Measurements from ENCODE around the gene TEN1. TPM values are rescaled to one million over a fixed set of nuclear protein-coding genes. Genes with fewer than 3 reads are reported as not detected.

Gene TEN1
- total and polyA plus RNA-seq, 2 of the 4 experiments (the other 2 are of a cell fraction) = 14.7 to 17.9 TPM

DNA sequence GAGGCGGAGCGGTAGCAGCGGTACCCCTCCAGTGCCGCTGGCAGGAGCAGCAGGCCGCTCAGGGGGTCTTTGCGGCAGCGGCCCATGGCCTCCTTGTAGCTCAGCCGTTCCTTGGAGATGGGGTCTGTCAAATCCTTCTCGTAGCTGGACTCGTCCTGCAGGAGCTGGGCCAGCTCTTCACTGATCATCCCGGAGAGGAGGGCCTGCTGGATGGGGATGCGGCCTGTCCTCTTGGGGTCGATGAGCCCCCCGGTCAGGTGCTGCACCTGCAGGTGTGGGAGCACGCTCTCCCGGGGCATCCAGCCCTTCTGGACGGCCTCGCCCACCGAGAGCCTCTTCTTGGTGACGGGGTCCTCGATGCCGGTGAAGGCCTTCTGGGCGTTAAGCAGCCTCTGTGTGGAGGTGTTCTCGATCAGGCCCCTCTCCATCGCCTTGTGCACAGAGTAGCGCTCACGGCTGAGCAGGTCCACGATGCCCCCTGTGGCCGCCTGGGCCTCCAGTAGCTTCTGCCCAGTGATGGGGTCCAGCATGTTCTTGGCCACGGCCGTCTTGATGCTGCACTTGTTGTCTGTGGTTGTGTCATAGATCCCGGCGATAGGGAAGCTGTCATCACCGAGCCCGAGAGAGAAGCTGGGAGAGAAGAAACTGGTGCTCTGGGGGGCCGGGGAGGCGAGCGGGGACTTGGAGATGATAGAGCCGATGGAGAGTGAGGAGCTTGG lies 28.2 kb downstream of the TEN1 start (continued):
- no peak for TF ChIP-seq CEBPB (IDR thresholded peaks at IDR 0.05; ENCODE audit: low read depth, low read length)
- TF ChIP-seq POLR2A (IDR thresholded peaks at IDR 0.05; ENCODE audit: low read depth, low read length) = no peak
- TF ChIP-seq RAD21 (IDR thresholded peaks at IDR 0.05; ENCODE audit: low read length) = no peak
- TF ChIP-seq MAFK (IDR thresholded peaks at IDR 0.05; ENCODE audit: low read depth, low read length) = no peak
- TF ChIP-seq FOS (IDR thresholded peaks at IDR 0.05; ENCODE audit: low read depth, low read length) = no peak
- TF ChIP-seq MXI1 (IDR thresholded peaks at IDR 0.05; ENCODE audit: borderline replicate concordance, low read depth, low read length) = no peak

DNA sequence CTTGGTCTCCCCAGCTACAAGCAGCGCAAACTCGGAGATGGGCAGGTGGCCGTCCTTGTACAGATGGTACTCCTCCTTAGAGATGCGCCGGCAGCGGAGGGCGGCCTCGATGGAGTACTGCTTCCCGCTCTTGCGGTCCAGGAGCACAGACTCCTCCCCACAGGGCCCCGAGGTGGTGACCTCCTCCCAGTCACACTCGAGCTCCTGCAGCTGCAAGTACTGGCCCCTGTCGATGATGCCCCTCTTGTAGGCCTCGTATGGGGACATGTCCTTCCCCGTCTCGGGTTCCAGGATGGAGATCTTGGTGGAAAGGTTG lies 28.8 kb downstream of the TEN1 start:
- ChIA-PET CTCF (no interaction called here), POLR2A (ENCODE audit: unreplicated experiment) (no interaction called here)
- dilution Hi-C loops (cut with HindIII; ENCODE audit: low sequenced_read_pairs, unreplicated experiment) (no loop called here), intact Hi-C loops (cut with micrococcal nuclease) (loop anchor here (5.0 kb wide), 1 partner anchor 289 kb away; no protein-coding TSS in a partner anchor), in situ Hi-C loops (cut with MboI; ENCODE audit: low sequenced_read_pairs) (loop anchor here (5.0 kb wide), 1 partner anchor 96 kb away; no protein-coding TSS in a partner anchor)
- Histone ChIP-seq H2BK15ac (ENCODE audit: low read depth, low read length) (no peak overlapping the region), H4K5ac (ENCODE audit: low read depth, low read length) (no peak overlapping the region), H3K9me1 (ENCODE audit: insufficient read depth, low read length) (no peaks in the 10 kb centered on the region), H3K4me2 (ENCODE audit: low read depth, low read length) (no peak overlapping the region), H3K27ac (ENCODE audit: insufficient read depth, low read length) (no peak overlapping the region), H3K4me3 (ENCODE audit: insufficient read depth, low read depth, low read length) (no peak overlapping the region), H3K4me1 (ENCODE audit: control insufficient read depth, insufficient read depth, low read length) (peaks cover 7% of the 10 kb centered on the region), H3K14ac (replicated peaks; ENCODE audit: low read depth, low read length) (no peak overlapping the region), H2AFZ (replicated peaks; ENCODE audit: low read length, poor library complexity) (no peak overlapping the region), H4K8ac (ENCODE audit: low read depth in 2 of 2, low read length in 2 of 2) (no peak overlapping the region), H3K9me3 (ENCODE audit: control insufficient read depth, insufficient read depth, low read length) (no peaks in the 10 kb centered on the region), H2BK5ac (ENCODE audit: low read depth, low read length, poor library complexity, severe bottlenecking) (no peak overlapping the region), H4K91ac (ENCODE audit: insufficient read depth, low read depth, low read length) (no peak overlapping the region), H3K23ac (ENCODE audit: low read depth, low read length) (no peak overlapping the region), H2BK20ac (ENCODE audit: low read depth, low read length) (no peak overlapping the region), H3K4ac (ENCODE audit: low read depth, low read length) (no peak overlapping the region), H3K79me1 (ENCODE audit: low read depth in 1 of 2, low read length in 2 of 2) (peaks cover 0 to 3% of the 10 kb centered on the region in 2 experiments; a peak in 1 of 4 replicates), H3K36me3 (ENCODE audit: control insufficient read depth, insufficient read depth, low read length) (no peaks in the 10 kb centered on the region), H4K20me1 (ENCODE audit: insufficient read depth, low read length) (no peaks in the 10 kb centered on the region), H3K27me3 (ENCODE audit: control insufficient read depth, insufficient read depth, low read length) (no peaks in the 10 kb centered on the region), H2AK9ac (replicated peaks; ENCODE audit: low read depth, low read length, poor library complexity) (no peak overlapping the region), H3K56ac (ENCODE audit: extremely low read depth, insufficient read depth, low read length) (no peak overlapping the region), H3K9ac (ENCODE audit: low read depth, low read length) (no peak overlapping the region), H3K18ac (ENCODE audit: low read depth, low read length) (no peak overlapping the region), H2AK5ac (ENCODE audit: low read depth, low read length) (no peak overlapping the region), H2BK120ac (ENCODE audit: low read depth, low read length) (no peak overlapping the region)
- TF ChIP-seq NFE2L2 (IDR thresholded peaks at IDR 0.05; ENCODE audit: low read depth, low read length) = no peak
- no peak for TF ChIP-seq MAZ (IDR thresholded peaks at IDR 0.05; ENCODE audit: borderline replicate concordance, low read depth, low read length)
- TF ChIP-seq CTCF (conservative IDR thresholded peaks at IDR 0.05; ENCODE audit: low read depth, low read length) = no peak
- TF ChIP-seq RAD21 (IDR thresholded peaks at IDR 0.05; ENCODE audit: low read length) = no peak
- 95% methylated on average over 7 of the region's 16 CpGs; no CpG with 5 or more reads in 1 of the 2 experiments for WGBS, 2 experiments (ENCODE audit: extremely low coverage in 2 of 2, insufficient read length in 1 of 2)
- ATAC-seq (ENCODE audit: low read depth) = no peak
- BruUV-seq (replicated peaks) = no TSS peak
- DNase-seq = no peak
